HG03280 (cell line): ENCODE data around the gene GALNT9.

Experiments used
- ATAC-seq: cut with Tn5 transposase; IDR thresholded peaks from one replicate; pipeline ENCODE4 v1.9.1; 2021; ENCODE audit warnings: mild to moderate bottlenecking, moderate library complexity; ENCODE audit not compliant: unreplicated experiment

The GALNT9 gene

GRCh38 chr12:132344601-132345000, 15.2 kb upstream of the GALNT9 start:
- no peak for ATAC-seq

- no peak for ATAC-seq
These were observed 14.8 kb upstream of the GALNT9 start for GRCh38 chr12:132344181-132344580.

- ATAC-seq = no peak
These were observed 14.1 kb upstream of the GALNT9 start for GRCh38 chr12:132343294-132344004.

GRCh38 chr12:132342251-132343227, 13.2 kb upstream of the GALNT9 start:
- ATAC-seq = no peak

GRCh38 chr12:132341318-132342050, 12.1 kb upstream of the GALNT9 start:
- ATAC-seq = no peak

- no peak for ATAC-seq
These were observed 11.1 kb upstream of the GALNT9 start for GRCh38 chr12:132340266-132341035.

GRCh38 chr12:132339856-132340255, 10.5 kb upstream of the GALNT9 start:
- ATAC-seq = no peak

GRCh38 chr12:132338781-132339180, 9.4 kb upstream of the GALNT9 start:
- no peak for ATAC-seq

- ATAC-seq = no peak
These were observed 8.9 kb upstream of the GALNT9 start for GRCh38 chr12:132338311-132338710.

- ATAC-seq = no peak
These were observed 8.2 kb upstream of the GALNT9 start for GRCh38 chr12:132337557-132337956.

- ATAC-seq = no peak
These were observed 7.3 kb upstream of the GALNT9 start for GRCh38 chr12:132336451-132337413.

GRCh38 chr12:132335179-132335756, 5.9 kb upstream of the GALNT9 start:
- ATAC-seq = no peak

- no peak for ATAC-seq
These were observed 4.4 kb upstream of the GALNT9 start for GRCh38 chr12:132333766-132334165.

GRCh38 chr12:132333273-132333672, 3.9 kb upstream of the GALNT9 start:
- ATAC-seq = no peak

- no peak for ATAC-seq
These were observed 1.1 kb upstream of the GALNT9 start for GRCh38 chr12:132330549-132330881.

GRCh38 chr12:132329720-132330548, 545 bp upstream of the GALNT9 start:
- ATAC-seq = no peak

GRCh38 chr12:132328282-132329029, 933 bp downstream of the GALNT9 start:
- no peak for ATAC-seq
